Renal cortical epithelial cell (primary cell): ENCODE measurements around the gene POU3F4. TPM values are rescaled to one million over a fixed set of nuclear protein-coding genes. Genes with fewer than 3 reads are reported as not detected.

Experiments
- DNase-seq: peaks from one replicate; pipeline ENCODE4 v3.0.0-alpha.2; 2011; ENCODE audit warnings: low read depth
- total RNA-seq: library from RNA; depleted of rRNA; stranded (reverse); fragments of >200 nt; gene quantifications from 2 replicates; pipeline ENCODE4 v1.2.3, GENCODE V29; 2014

POU3F4 gene
- not detected in 2 replicates for total RNA-seq

DNA sequence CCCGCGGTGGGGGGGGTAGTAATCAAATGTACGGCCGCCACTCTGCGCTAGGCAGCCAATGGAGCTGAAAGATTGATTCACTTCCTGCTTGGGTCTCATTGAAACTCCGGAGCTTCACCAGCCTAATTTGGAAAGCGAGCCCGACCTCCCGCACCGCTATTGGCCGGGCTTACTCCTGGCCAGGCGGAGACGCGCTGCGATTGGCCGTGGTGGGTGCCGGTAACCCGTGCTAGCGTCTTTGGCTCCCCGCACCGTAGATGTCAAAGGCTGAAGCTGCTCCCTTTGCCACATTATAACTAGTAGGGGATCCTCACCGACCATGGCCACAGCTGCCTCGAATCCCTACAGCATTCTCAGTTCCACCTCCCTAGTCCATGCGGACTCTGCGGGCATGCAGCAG lies at the start of gene POU3F4:
Gene POU3F4, plus strand, starts transcription at position 285 of the 400 bp plus-strand sequence. Its CDS starts 35 bp downstream, at position 320.
- no peak for DNase-seq

DNA sequence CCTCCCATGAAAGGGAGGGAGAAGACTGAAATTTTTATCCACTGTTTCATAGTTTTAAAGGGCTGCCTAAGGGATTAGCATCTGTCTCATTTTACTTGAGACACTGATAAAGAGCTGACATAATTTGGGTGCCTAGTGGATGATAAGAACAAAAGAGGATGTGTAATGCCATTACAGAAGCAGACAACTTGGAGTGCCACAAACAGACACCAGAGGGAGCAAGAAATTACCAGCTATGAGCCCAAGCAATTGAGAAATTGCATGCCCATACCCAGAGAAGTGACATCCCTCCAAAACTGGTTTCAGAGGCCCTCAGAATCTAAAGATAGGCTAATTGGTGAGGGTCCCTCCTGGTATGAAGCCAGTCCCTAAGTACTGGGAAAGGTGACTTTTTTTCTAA lies 38.5 kb upstream of the POU3F4 start:
- DNase-seq: peak; percentile 0

DNA sequence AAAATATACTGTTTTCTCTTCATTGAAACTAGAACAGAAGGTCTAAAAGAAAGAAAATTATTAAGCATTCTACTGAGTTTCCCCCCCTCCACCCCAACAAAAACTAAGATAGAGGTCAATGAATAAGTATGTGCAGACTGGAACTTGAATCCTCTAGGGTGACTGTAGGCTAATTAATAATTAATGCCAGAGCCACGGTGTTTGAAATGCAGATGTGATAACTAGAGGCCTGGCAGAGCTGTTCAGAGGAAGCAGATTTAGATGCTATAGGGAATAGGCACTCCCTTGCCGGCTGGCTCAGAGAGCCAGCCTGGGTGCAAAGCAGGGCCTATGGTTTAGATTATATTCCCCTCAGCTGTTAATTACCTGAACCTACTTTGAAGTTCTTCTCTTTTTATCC lies 12.2 kb upstream of the POU3F4 start:
- no peak for DNase-seq

DNA sequence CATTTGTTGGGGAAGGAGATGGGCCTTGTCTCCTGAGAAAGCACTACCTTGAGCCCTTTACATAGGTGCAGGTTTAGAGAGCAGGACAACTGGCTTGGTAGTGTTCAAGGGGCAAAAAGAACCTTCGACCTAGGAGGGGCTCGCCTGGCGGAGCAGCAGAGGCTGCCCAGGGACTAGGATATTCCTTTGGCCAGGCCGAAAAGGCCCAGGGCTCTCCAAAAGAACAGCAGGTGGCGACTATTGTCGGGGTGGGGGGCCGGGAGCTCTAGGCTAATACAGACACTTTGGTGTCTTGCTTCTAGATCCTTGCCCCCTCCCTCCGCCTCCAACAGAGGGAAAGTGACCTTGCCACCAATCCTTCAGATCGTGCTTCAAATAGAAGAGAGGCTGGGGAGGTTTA lies 7.1 kb upstream of the POU3F4 start:
- DNase-seq: no peak

DNA sequence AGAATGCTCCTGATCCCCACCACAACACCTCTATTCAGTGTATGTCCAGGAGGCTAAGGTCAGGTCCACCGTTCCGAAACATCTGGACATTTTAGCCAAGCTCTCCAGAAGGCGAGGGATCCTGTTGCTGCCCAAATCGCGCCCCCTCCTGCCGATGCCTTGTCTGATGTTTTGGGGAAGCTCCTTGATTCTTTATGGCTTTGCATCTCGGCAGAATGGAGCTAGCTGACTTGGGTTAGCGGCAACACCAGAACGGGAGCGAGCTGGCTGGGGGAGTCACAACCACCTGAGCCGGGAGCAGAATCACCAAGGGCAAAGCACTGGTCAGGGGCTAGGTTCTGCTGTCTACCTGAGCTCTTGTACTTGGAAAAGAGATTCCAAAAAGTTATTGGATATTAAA lies 6.6 kb upstream of the POU3F4 start:
- DNase-seq: no peak

DNA sequence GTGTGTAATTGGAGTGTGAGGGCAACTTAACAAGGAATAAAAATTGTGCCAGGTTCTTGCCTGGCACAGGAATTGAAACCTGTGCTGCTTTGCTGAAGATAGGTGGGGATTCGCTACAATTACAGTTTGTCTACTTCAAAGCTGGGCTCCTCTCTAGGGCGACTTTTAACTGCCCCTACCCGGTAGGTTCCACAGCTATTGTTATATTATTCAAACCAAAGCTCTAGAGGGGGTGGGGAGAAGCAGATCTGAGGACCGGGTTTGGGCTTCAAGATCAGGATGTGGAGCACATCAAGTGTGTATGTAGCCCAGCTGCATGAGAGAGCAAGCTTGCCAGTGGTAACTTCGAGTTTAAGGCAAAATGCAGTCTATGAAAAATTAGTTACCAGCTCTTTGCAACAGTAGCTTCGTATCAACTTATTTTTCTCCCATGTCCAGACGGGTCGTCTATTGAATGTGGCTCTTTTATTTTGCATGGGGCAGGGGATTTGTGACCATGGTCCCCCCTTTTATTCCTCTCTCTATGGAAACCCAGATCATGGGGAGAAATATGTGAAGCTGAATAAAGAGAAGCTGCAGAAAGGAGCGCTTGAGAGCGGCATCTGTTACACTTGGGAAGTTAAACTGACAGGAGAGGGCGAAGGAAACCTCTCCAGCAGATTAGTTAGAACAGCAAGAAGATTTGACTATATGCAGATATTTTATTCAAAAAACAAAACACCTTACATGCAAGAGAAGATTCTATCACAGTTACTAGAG lies 3.2 kb upstream of the POU3F4 start:
- DNase-seq: no peak

DNA sequence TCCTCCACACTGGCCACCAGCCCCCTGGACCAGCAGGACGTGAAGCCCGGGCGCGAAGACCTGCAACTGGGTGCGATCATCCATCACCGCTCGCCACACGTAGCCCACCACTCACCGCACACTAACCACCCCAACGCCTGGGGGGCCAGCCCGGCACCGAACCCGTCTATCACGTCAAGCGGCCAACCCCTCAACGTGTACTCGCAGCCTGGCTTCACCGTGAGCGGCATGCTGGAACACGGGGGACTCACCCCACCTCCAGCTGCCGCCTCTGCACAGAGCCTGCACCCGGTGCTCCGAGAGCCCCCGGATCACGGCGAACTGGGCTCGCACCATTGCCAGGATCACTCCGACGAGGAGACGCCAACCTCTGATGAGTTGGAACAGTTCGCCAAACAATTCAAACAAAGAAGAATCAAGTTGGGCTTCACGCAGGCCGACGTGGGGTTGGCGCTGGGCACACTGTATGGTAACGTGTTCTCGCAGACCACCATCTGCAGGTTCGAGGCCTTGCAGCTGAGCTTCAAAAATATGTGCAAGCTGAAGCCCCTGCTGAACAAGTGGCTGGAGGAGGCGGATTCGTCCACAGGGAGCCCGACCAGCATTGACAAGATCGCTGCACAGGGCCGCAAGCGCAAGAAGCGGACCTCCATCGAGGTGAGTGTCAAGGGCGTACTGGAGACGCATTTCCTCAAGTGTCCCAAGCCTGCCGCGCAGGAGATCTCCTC lies 600 bp downstream of the POU3F4 start:
- DNase-seq: no peak

DNA sequence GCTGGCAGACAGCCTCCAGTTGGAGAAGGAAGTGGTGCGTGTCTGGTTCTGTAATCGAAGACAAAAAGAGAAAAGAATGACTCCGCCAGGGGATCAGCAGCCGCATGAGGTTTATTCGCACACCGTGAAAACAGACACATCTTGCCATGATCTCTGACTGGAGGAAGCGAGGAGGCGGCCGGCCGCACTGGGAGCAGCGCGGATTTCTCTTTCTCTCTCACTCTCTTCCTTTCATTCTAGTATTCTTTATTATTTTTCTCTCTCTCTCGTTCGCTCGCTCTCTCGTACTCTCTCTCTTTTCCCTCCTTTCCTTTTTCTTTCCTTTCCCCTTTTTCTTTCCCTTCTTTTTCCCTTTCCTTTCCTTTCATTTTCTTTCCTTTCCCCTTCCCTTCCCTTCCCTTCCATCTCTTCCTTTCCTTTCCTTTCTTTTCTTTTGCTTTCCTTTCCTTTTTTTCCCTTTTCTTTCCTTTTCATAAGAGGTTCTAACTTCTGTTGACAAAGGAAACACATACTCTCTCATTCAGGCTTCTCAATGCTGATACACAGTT lies 1.2 kb downstream of the POU3F4 start:
- no peak for DNase-seq

DNA sequence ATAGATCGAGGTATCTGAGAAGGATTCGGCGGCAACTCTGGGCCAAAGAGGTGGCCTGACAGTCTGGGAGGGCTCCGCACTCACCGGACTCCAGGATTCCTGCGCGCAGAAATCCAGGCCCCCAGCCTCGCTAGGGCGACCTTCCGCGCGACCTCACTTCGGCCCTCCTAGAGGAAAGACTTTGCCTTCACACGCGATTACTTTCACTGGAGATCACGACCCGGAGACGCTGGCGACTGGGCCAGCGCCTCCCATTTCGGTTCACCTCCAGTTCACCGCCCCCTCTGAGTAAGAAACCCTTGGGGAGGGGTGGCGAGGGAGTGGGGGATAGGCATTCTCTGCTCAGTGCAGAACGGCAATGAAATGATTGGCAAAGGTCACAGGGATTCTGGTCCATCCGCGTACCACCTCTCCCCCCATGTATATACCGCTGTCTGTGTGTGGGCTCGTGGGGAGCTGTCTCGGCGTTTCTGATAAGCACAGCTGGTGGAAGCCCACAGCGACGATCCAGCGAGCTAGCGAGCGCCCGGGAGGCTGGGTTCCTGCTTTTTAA lies 2.5 kb downstream of the POU3F4 start:
- DNase-seq: no peak

DNA sequence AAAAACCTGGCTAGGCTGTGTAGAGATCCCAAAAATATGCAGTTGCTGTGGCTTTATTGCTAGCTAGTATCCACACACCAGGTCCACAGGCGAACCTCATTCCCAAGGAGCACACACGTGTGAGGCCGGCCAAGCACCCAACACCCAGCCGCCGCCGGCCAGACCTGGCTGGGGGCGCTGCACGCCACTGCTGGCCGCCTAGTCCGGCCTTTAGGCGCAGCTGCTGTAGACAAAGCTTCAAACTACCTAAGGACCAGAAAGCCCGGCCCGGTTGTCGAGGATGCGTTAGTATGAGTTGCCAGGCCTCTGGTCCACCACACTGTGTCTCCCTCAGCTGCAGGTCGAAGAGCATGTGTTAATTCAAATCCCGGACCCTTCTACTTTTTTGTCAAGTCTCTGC lies 3.1 kb downstream of the POU3F4 start:
- no peak for DNase-seq

DNA sequence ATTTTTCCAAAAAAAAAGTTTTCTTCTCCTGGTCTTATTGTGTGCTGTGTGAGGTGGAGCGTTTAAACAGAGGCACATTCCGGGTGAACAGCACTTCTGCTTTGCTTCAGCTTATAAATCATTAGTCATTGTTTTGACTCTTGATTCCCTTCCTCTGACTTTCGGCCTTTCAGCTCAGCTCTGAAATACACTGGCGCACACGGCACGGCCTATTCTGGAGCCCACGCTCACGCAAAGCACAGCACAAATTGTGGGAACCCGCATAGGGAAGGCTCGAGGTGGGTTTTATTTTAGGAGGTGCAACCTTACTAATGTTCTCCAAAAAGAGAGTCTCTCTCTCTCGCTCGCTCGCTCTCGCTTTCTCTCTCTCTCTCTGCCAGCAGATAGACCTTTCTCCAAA lies 4.0 kb downstream of the POU3F4 start:
- no peak for DNase-seq

DNA sequence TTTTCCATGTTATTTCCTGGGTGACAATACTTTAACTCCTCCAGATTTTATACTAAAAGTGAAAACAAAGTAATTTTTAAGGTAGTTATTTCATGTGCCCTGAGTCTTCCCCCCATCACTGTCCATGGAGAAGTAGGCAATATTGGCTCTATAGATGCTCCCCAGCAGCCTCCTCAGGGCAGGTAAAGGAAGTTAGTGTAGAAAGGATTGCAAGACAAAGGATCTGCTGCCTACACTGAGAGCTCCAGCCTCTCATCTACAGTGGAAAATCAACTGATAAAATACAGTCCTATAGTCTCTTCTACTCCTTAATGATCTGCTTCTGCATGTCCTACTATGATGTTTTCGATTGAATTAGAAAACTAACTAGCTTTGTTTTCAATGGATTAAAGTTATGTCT lies 8.5 kb downstream of the POU3F4 start:
- DNase-seq: no peak

DNA sequence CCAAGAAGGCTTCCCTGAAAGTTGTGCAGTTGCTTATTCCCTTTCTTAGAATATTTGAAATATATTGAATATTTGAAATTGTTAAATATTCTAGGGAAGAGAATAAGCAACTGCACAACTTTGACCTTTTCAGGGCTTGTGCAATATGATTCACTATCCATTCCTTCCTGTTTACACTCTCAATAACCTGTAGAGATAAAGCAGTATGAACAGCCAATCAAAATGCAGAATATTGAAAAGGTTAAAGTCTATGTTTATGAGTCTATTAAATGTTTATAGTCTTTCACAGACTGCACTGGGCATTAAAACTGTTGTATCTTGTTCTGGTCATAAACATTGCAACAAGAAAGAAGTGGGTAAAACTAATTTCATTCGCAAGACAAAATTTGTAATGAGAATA lies 13.8 kb downstream of the POU3F4 start:
- DNase-seq: no peak

DNA sequence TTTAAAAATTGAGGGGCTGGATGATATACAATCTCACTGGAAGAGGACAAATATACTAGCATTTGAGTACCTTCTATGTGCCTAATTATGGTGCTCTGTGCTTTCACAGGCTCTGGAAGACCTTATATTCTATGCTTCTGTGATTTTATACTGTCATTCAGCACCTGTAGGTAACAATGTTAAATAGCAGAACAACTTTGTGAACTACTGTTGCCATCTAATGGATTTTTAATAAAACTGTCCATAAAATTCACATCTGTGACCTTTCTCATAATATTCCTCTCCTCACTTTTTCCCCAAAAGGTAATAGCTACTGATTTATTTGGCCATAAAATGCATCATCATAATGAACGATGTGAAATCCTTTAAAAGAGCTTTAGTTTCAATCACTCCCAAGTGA lies 21.9 kb downstream of the POU3F4 start:
- no peak for DNase-seq

DNA sequence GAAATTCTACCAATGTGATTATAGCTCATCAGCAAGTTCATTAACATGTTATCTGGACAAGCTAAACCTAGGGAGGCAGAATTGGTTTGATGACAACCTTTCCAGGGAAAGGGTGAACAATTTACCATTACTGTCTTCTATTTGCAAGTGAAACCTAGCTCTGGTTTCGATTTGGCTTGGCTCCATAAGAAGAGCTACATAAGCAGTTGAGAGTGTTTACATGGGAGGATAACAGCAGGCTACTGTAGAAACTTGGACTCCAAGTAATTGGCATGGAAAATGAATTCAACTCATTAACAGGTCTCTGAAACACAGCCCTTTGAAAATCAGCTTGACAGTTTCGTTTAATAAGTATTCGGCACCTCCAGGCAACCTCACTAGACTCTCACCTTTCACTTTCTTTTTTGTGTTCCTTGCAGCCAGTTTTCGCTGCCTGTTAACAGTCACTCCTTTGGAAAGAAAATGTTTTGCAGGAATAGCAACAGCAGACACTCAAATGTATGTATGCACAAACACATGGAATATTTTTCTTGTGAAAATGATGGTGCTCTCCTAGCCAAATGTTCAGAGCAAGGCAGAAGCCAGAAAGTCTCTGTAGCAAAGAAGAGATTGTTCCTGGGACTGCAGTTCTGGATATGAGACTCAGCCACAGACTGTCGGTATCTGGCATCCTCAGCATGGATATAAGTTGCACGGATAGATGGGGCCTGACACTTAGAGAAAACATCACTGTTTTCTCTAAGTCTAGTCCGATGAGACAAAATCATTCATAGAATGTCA lies 27.5 kb downstream of the POU3F4 start:
- no peak for DNase-seq
